GM03348 (cell line): Measurements from ENCODE around the gene SNX14.
A peak's percentile ranks its signal among the peaks of the same experiment; 100 is the strongest.

Source experiments
- DNase-seq: peaks from one replicate; pipeline ENCODE4 v3.0.0; 2012; ENCODE audit warnings: low spot score

The SNX14 gene

DNA sequence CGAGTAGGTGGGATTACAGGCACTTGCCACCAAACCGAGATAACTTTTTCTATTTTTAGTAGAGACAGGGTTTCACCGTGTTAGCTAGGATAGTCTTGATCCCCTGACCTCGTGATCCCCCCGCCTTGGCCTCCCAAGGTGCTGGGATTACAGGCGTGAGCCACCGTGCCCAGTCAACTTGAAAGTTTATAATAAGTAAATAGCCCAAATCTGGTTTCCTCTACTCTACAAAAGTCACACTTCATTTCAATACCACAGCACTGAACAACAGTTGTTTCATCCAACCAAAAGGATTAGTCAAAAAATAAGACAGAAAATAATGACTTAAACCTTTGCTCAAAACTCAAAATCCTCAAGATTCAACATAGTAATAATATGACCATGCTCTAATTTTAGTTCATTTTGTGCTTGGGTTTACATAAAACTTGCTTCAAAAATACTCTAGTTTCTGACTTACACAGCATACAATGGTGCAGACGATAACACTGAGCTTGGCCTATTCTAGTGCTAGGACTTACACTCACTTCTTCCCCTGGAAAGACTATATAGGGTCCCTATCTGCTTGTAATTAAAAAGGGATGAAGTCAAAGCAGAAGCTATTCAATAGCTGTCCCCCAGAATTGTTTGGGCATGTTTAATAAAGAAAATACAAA lies 87.1 kb downstream of the SNX14 start:
- DNase-seq, result no peak

DNA sequence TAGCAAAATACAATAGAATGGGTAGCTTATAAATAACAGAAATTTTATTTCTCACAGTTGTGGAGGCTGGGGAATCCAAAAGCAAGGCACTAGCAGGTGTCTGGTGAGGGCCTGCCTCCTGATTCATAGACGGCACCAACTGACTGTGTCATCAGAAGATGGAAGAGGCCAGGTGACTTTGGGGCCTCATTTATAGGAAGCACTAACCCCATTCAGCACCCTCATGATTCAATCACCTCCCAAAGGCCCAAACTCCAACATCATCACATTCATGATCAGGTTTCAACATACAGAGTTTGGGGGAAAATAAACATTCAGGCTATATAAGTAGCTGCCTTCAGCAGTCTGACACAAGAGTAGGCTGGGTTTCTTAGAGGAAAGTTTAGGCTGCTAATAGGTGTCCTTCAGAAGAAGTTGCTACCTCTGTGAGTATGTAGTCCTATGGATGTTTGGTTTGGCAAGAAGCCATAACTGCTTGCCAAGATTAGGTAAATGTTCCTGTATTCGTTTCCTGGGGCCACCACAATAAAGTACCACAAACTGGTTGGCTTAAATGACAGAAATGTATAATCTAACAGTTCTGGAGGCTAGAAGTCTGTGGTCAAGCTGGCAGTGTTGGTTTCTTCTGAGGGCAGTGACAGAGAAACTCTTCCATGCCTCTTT lies 94.9 kb downstream of the SNX14 start:
- no peak for DNase-seq

DNA sequence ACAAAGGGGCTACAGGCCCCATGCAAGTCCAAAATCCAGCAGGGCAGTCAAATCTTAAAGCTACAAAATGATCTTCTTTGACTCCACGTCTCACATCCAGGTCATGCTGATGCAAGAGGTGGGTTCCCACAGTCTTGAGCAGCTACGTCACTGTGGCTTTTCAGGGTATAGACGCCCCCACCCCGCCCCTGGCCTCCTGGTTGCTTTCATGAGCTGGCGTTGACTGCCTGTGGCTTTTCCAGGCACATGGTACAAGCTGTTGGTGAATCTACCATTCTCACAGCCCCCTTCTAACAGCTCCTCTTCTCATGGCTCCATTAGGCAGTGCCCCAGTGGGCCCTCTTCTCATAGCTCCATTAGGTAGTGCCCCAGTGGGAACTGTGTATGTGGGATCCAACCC lies 96.8 kb downstream of the SNX14 start:
- no peak for DNase-seq

DNA sequence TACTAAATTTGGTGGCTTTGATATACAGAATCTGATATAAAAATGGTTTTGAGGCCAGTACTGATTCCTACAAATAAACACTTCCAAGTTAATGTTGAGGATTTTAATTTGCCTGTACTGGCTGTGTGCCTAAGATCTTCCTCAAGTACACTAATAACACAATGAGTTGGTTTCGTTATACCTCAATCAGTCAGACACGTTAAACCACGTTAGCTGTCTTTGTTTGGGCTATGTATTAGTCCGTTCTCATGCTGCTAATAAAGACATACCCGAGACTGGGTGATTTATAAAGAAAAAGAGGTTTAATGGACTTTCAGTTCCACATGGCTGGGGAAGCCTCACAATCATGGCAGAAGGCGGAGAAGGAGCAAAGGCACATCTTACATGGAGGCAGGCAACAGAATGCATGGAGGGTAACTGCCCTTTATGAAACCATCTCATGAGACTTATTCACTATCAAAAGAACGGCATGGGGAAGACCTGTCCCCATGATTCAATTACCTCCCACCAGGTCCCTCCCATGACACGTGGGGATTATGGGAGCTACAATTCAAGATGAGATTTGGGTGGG lies 97.6 kb downstream of the SNX14 start:
- DNase-seq, result no peak

DNA sequence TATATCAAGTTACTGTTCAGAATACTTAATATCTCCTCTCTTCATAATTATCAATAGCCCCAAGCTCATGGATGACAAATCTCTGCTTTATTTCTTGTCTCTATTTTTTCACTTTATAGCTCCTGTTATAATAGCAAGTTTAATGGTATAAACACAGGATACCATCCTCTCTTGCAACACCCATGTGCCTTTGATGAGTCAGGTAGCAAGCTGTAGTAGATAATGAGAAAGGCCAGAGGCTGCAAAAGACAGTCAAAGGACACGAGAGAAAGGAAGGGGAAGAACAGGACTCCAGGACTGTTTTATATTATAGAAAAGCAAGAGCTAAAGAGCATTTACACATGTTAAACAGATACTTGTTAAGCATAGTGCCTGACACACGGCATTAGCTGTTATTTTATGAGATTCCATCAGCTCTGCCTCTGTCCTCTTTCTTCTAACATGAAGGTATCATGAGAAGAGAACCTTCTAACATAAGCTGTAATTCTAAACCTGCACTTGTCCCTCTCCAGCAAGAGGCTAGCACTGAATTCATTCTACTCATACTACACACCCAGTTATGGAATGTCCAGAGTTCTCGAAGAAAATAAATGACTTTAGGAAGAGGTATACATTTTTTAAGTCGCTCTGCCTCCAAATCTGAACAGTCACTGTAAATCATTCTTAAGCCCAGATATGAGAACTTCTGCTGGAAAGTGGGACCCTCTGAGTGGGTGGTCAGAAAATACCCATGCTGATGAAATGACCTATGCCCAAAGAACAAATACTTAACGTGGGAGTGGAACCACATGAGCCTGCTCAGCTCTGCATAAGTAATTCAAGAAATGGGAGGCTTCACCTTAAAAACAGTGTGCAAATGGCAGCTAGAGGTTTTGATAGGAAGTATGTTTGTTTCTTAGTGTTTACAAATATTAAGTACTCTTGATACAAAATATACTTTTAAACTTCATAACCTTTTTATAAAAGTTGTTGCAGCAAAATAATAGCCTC lies 98.8 kb downstream of the SNX14 start:
- DNase-seq, result no peak

DNA sequence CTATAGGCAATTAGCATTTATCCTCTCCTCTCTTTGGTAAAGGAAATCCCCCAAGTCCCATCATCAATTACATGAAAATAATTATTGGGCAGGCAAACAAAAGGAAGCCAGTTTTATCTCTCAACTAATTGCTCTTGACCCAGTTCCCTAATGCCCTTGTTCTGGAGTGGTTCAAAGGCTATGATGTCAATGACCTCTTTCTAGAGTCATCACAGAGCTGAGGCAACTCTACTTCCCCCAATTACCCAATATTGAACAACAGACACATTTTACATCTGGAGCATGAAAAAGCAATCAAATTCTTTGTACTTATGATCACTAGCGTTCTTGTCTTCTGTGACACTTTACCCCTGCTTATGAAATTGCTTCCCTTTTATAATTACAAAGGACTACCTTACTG lies 100.3 kb downstream of the SNX14 start:
- no peak for DNase-seq

DNA sequence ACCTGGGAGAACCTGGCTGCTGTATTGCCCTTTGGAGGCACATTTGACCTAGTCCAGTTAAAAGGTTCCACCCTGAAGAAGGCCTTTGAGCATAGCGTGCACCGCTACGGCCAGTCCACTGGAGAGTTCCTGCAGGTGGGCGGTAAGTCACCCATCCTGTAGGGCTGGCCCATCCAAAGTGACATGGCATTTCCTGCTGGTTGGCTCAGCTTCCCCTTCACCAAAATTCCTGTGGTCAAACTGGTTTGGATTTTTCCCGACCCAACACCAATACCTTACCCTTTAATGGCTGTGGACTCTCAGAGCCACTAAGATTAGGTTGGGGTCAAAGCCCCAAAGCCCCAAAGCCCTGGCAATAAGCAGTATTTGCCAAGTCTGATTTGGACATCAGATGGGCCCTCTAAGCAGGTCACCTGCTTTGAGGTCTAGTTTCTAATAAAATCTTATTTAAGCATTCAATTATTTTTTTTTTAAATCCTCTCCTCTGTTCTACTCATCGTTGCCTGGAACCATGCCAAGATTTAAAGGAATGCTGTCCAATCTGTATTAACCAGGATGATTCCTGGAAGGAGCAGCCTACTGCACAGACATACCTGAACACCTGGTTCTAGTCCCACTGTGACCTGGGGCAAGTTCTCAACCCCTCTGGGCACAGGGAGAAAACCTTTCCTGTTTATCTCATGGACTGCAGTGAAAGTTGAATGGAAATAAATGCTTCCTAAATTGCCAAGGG lies 103.0 kb downstream of the SNX14 start:
- DNase-seq, result no peak

DNA sequence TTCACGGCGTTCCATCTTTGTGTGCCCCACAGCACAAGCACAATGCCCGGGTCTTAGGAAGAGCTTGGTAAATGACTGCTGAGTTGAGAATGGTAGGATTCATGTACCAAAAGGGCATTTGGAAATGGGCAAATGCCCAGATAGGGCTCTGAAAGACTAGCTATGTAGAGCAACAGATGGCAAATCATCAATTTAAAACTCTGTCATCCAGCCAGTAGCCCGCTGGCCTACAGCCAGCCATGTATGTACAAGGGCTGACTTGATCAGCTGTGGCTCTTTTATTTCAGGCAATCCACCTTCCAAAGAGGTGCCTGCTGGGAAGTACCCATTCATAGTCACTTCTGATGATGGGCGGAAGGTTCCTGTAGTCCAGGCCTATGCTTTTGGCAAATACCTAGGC lies 108.7 kb downstream of the SNX14 start:
- no peak for DNase-seq

DNA sequence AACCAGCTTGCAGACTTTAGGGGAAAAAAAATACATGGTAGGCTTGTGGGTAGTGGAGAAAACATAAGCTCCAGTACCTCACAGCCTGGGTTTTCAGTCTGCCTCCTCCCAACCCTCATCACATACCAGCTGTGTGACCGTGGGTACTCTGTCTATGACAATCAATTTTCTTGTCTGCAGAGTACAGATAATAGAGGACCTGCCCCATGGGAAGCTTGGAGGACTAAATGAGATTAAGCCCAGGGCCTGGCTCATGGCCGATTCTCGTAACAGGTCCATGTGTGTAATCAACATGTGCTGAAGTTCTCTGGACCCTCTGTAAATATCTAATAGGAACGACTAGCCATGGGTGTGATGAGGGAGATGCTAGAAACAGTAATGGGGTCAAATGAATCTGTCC lies 109.8 kb downstream of the SNX14 start:
- DNase-seq, result no peak

DNA sequence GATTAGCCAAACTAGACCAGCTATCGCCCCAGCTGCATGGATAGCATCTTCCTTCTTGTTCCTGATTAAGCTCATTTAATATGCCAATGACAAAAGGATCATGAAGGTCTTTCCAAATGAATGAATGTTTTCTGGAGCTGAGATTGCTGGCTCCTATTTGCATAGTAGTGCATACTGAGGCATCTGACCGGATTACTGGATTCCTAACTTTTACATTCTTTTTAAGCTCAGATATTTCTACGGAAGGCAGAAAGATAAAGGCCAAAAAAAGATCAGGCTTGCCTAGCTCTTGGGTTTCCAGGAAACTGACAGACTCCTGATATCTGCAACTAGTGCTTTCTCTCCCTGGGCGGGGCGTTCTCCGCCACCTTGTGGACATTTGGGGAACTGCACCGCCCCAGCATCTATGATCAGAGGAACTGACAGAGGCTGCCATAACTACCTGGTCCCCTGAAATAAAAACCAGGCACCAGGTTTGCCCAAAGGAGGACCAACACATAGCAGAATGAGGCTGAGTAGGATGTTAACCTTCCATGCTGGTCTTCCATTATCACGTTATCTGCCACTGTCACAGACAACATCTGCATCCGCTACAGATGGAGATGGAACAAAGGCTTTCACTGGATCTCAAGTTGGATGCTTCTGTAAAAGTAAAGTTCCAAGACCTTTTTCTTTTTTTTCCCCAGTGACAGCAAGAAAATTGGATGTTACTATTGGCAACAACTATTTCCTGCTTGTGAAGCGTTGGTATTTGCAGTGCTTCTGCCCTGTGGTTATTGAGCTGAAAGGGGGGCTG lies 110.6 kb downstream of the SNX14 start:
- DNase-seq, result peak; percentile 83

DNA sequence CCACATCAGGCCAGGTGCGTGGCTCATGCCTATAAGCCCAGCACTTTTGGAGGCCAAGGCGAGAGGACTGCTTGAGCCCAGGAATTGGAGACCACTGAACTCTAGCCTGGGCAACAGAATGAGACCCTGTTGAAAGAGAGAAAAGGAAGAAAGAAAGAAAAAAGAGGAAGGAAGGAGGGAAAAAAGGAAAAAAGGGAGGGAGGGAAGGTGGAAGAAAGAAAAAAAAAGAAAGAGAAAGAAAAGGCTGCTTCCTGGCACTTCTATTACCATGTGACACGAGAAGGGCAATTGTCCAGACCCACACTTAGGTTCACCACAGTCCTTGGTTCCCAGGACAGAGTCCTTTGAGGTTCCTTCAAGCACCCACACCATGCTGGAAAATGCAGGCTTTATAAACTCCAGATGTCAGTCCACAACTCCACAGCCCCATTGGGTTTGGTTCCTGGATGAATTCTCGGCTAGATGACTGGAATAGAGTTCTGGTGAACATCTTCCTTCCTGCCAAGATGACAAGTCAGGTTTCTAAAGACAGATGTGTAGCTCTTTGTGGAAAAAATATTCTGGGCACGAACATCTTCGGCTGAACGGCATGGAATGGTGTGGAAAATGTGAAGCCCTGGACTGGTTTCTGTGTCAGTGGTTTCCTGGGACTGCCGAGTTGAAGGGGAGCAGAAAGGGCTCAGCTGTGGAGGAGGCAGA lies 111.3 kb downstream of the SNX14 start:
- DNase-seq, result peak; percentile 70

DNA sequence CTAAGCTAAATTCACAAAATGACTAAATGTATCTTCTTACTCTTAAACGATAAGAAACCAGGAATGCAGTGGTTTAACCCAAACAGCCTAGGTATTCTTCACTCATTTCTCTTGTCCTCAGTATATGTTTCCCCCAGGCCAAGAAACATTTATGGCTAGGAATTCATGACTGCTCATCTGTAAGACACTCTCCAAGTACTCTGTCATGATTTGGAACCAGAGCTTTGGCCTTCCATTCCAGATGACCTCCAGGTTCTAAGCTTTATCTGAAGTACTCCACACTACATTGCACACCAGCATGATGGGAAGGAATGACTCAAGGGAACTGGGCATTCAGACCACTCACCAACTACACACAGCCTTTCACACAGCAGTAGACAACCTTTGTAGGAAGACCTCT lies 114.5 kb downstream of the SNX14 start:
- DNase-seq, result no peak

DNA sequence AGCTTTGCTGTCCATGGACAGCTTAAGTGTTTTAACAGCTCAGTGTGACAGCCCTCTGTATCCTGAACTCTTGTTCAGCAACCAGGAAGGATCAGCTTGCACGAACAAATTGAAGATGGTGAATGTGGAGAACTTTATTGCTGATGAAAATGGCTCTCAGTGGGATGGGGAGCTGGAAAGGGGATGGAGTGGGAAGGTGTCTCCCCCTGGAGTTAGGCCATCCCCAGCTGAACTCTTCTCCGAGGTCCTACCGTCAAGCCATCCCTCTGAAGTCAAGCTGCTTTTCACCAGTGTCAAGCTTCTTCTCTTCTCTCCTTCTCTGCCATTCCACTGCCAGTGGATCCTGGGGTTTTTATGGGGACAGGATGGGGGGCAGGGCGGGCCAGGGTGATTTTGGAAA lies 117.1 kb downstream of the SNX14 start:
- DNase-seq, result no peak

DNA sequence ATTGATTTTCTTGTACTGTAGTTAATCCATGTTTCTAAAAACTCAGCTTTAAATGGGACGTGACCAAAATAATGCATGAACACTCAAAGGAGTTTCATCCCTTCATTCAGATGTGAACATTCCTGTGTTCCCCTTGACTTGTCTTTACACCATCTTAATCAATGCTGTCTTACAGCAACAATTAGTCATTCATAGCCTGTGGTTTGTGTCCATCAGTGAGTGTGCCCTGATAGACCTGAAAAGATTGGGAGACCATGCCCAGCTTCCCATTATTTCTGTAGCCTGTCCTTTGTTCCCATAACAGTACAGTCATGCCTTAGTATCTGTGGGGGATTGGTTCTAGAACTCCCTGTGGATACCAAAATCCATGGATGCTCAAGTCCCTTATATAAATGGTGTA lies 119.9 kb downstream of the SNX14 start:
- DNase-seq, result no peak

DNA sequence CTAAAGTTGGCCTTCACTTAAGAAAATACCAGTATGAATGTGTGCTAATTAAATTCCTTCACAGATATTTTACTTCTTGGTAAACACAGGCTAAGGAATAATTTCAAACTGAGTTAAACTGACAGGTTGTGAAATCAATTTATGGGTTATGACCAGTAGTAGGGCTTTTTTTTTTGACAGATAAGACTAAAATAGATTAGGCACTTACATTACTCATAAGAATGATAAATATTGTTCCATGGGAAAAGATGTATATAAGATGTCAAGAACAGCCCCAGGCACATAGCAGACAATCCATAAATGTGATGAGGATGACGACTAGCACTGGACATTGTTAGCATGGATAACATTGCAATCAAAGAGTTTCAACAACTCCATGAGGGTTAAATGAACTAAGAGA lies 120.9 kb downstream of the SNX14 start:
- no peak for DNase-seq

DNA sequence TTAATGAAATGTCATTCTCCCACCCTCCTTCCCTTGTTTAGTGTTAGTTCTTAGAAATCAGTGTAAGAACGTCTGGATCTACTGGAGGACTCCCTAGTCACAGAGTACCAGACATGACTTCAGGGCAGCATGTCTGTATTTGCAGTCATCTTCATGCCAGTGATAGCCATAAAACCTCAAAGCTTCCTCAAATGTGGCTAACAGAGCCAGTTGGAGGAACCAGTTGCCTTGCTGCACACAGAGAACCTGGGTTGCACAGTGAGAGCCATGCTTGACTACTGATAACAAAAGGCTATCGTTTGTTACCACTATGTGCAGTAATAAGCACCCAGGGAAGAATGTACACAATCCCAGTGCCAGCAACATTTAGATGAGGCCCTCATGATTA lies 123.6 kb downstream of the SNX14 start:
- no peak for DNase-seq

DNA sequence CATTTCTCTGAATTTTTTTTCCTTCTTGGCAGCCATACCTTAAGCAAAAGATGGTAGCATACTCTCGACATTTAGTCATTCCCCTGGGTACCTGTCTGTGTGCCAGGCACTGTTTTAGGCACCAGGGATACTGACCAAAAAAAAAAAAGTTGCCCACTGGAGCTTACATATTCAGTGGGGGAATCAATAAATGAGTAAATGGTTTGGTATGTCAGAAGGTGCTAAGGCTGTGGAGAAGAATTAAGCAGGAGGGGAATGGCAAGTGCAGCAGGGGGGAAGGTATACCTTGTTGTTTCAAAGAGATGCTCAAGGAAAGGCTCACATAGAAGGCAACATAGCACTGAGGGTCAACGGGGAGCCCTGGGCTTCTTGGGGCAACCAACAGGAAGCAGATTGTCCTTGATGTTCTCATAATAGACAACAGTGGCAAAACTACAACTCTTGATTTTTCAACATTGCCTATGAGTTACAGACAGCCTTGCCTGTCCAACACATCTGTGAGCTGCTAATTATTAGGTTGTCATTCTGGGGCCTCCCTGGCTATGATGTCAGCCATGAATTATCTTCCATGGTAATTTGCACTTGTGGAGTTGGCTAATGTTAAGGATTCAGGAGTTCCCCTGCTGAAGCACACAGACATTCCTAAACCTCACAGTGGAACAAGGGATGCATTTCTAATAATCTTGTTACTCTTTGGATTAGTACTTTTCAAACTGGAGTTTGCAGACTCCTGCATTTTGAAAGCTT lies 124.2 kb downstream of the SNX14 start:
- no peak for DNase-seq

DNA sequence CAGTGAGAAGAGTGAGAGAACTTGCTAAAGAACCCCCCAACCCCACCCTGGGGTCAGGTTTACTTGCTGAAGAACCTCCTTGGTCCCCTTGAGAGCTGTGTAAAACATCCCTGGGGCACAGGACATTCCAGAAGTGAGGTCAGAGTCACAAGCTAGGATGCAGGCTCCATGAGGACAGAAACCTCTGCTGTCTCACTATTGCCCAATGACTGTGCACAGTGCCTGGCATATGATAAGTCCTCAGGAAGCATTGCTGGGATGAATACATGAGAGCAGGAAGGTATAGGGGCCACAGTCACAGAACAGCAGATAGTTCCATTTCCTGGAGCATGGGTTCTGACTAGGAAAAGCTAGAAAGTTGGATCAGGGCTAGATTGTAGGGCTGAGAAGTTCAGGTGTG lies 125.3 kb downstream of the SNX14 start:
- no peak for DNase-seq

DNA sequence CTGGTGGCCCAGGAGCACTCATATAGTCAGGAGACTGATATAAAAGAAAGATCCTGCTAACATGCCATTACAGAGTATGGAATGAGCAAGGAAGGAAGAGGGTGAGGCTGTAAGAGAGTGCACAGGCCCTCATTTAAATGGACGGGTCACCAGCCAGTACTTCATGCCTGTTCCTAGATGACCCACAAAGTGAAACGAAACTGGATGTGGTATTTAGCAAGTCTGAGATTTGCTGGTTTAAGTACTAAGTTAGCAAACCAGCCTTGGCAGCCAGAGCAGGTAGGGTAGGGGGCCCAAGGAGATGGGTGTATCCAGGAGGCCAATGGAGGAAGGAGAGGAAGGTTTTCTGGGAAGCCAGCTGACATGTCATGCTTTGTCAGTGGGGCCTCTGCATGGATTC lies 127.9 kb downstream of the SNX14 start:
- DNase-seq, result no peak

DNA sequence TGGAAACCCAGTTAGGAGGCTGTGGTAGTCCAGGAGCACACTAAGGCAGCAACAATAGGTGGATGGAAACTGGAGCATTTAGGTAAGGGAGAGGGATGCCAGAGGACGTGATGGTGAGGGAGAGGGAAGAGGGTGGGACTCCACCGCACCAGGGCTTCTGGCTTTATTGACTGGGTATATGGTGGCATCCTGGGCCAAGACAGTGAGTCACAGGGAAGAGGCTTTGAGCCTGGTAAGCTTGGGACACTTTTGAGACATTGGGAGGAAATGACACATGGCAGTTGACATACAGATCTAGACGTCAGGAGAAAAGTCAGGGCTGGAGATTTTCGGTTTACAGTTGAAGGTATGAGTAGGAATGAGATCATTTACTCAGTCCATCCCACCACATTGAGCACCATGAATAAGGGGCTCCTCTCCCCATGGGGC lies 128.9 kb downstream of the SNX14 start:
- peak; percentile 53 for DNase-seq
